ENCODE results near the gene OR2F2.

OR2F2 gene

GRCh38 chr7:143913945-143914615, 21.0 kb upstream of the OR2F2 start:
- no peak for DNase-seq (ENCODE audit: low read depth, low spot score)

GRCh38 chr7:143914938-143915652, 19.9 kb upstream of the OR2F2 start:
- DNase-seq (ENCODE audit: low read depth, low spot score): no peak

DNA sequence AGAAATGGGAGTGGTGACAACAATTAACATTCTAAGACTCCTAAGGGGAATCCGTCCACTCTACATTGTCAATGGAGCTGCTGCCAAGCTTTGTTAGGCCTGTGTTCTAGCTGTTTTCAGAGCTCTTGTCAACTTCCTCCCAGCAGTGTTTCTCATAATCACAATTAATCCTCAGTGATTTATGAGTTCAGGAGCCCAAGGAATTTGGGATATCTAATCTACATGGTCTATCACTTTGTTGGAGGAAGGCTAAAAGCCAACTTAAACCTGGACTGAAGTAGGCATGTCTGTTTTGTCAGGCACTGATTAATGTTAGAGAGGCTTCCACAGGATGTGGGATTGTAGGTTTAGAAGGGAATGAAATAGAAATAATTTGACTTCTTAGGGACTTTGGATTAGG, 10.2 kb upstream of the OR2F2 start:
- DNase-seq (ENCODE audit: low read depth, low spot score): no peak

GRCh38 chr7:143929224-143929920, 5.7 kb upstream of the OR2F2 start:
- DNase-seq (ENCODE audit: low read depth, low spot score): no peak

- DNase-seq (ENCODE audit: low read depth, low spot score): no peak
These were observed 3.3 kb upstream of the OR2F2 start for GRCh38 chr7:143931739-143932138.

DNA sequence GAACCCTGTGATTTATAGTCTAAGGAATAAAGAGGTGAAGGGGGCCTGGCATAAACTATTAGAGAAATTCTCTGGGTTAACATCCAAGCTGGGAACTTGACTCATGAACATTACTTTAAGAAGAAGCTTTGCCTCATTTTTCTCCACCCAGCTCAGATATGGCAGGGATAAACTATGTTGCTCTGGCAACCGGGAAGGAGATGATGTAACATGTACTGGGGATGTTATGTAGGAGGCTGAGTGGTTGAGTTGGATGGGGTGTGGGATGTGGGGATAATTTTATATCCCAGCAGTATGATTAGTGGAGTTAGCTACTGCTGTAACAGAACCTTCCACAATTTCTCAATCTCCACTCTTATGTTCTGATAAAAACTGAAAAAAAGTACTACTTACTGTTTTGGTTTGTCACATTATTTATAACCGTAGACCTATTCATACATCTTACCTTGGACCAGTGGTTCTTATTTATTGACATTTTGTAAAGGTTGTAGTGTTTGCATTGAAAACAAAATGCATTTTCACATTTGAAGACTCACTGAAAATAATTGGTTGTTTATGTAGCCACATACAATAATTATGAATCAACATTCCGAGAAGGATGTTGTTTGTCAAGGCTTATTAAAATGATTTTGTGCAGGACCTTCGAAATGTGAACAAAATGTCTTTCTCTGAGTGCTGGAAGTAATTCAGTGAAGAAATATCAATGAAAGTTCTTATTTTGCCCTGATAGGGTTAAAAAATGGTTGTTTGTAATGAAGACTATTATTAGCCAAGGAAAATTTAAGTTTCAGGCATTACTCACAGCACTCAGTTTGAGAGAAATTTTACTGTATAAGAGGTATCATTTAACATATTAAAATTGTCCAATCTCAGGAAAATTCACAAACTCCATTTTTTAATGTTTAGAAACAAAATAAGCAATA, 1.3 kb downstream of the OR2F2 start:
- no peak for DNase-seq (ENCODE audit: low read depth, low spot score)

GRCh38 chr7:143938379-143939243, 3.6 kb downstream of the OR2F2 start:
- no peak for DNase-seq (ENCODE audit: low read depth, low spot score)

DNA sequence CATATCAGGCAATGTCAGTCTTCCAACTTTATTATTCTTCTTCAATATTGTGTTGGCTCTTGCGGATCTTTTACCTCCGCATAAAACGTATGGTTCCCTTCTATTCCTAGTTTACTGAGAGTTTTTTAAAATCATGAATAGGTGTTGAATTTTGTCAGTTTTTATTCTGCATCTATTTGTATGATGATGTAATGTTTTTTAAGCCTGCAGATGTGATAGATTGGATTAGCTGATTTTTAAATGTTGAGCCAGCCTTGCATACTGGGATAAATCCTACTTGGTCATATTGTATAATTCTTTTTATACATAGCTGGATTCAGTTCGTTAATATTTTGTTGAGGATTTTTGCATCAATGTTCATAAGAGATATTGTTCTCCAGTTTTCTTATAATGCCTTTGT, 10.4 kb downstream of the OR2F2 start:
- no peak for DNase-seq (ENCODE audit: low read depth, low spot score)

DNA sequence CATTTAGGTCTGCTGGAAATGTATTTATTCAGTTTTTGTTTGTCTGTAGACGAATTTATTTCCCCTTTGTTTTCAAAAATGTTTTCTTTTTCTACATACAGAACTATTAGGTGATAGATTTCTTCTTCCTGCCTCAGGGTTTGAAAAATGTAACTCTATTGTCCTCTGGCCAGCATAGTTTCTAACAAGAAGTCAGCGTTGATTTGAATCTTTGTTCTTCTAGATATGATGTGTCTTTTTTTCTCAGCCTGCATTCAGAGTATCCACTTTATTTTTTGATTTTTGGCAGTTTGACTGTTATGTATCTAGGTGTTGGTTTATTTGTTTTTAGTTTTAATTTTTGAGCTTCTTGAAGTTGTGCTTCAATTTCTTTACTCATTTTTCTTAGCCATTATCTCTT, 12.1 kb downstream of the OR2F2 start:
- no peak for DNase-seq (ENCODE audit: low read depth, low spot score)

- DNase-seq (ENCODE audit: low read depth, low spot score): no peak
These were observed 13.7 kb downstream of the OR2F2 start for GRCh38 chr7:143948733-143949132.

DNA sequence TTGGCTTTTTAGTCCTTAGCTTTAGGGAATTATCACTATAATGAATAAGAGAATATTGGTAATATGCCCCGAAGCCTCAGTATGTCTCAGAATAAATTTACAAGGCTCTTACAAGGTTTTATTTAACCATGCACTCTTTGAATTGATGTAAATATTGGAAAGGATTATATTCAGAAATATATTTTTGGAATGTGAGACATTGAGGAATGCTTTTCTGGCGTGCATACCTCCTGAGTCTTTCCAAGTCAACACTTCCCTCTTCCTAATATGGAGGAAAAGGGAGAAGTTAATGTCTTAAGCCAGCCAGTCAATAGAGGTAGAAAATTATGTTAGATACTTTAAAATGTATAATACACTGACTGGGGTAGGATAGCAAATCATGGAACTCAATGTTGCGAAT, 18.4 kb downstream of the OR2F2 start:
- DNase-seq (ENCODE audit: low read depth, low spot score): no peak

DNA sequence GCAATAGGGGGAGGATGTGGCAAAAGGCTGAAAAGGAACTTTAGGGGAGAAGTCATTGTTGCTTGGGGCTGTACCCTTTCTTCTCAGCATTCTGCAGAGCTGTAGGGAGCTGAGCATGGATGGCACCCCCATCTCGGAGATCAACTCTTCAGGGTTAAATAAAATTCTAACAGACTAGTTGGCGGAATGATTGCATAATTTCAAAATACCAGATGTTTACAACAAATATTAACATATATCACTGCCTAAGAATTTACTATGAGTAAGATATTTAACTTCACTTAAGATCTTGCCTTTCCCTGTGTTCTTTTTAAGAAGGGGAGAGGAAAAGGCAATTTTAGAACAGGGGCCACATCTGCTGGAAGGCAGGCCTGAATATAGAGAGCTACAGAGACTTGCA, 19.1 kb downstream of the OR2F2 start:
- DNase-seq (ENCODE audit: low read depth, low spot score): no peak

GRCh38 chr7:143954544-143954943, 19.5 kb downstream of the OR2F2 start, which contains the start of gene OR2F1:
Gene OR2F1 (plus strand): TSS chr7:143954844. CDS start chr7:143959971, 5,127 bp downstream.
- no peak for DNase-seq (ENCODE audit: low read depth, low spot score)

- DNase-seq (ENCODE audit: low read depth, low spot score): no peak
These were observed 23.7 kb downstream of the OR2F2 start for GRCh38 chr7:143958781-143959180.

DNA sequence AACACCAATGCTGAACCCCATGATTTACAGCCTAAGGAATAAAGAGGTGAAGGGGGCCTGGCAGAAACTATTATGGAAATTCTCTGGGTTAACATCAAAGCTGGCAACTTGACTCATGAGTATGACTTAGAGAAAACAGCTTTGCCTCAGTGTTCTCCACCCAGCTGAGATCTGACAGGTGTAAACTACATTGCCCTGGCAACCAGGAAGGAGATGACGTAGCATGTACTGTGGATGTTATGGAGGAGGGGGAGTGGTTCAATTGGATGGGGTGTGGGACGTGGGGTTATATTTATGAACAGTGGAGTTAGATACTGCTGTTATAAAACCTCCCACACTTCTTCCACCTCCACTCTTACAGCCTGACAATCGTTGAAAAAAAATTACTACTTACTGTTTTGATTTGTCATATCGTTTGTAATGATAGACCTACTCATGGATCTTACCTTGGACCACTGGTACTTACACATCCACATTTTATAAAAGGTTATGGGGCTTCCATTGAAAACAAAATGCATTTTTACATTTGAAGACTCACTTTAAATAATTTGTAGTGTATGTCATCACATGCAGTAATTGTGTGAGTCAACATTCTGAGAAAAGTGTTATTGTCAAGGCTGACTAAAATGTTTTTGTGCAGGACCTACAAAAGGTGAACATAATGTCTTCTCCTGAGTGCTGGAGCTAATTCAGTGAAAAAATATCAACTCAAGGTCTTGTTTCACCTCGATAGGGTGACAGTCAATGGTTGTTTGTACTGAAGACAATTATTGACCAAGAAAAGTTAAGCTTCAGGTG, 26.0 kb downstream of the OR2F2 start:
- no peak for DNase-seq (ENCODE audit: low read depth, low spot score)

- DNase-seq (ENCODE audit: low read depth, low spot score): no peak
These were observed 30.2 kb downstream of the OR2F2 start for GRCh38 chr7:143965280-143965679.

DNA sequence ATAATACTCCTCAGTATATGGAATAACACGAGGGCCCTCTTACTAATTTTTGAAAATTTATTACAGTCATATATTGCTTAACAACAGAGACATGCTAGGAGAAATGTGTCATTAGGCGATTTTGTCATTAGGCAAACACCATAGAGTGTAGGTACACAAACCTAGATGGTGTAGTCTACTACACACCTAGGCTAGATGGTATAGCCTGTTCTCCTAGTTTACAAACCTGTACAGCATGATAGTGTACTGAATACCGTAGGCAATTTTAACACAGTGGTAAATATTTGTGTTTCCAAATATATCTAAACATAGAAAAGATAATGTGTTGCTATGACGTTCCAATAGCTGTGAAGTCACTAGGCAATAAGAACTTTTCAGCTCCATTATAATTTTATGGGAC, 32.4 kb downstream of the OR2F2 start:
- no peak for DNase-seq (ENCODE audit: low read depth, low spot score)

GRCh38 chr7:143973870-143974416, 38.9 kb downstream of the OR2F2 start:
- no peak for DNase-seq (ENCODE audit: low read depth, low spot score)

DNA sequence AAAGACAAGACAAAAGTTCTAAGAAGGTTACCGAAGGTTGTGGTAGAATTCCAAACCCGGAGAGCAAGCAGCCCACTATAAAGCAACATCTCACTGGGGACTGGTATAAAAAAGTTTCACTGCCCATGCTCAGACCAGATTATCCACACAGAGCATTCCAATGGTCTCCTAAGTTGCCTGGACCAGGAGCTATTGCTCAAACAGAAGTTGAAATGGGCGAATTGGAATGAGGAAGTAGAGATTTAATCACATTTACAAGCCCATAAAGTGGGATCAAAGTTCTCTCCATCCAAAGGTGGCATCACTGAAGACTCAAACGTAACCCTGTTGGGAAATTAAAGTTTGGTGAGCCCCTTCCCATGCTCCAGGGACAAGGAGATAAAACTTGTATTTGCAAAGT, 39.4 kb downstream of the OR2F2 start:
- no peak for DNase-seq (ENCODE audit: low read depth, low spot score)

GRCh38 chr7:143975617-143976016, 40.6 kb downstream of the OR2F2 start:
- peak; percentile 20 for DNase-seq (ENCODE audit: low read depth, low spot score)
